Liver (tissue), 9 donors: ENCODE results near the gene ENG. TPM values are rescaled to one million over a fixed set of nuclear protein-coding genes. Genes with fewer than 3 reads are reported as not detected.

Experiments used
- DNase-seq: peaks from one replicate; pipeline ENCODE4 v3.0.0-alpha.2; 2017; ENCODE audit warnings: low spot score
- H3K27ac ChIP-seq, 2 donors: one replicate each; pipeline ENCODE4 v1.7.0; 2013; ENCODE audit warnings: inconsistent platforms in 2 of 2, low read length in 2 of 2, control low read depth in 1 of 2, low read depth in 1 of 2, mild to moderate bottlenecking in 1 of 2
- H3K27me3 ChIP-seq, 4 donors: one replicate each; pipeline versions ENCODE4 v1.6.1 to v1.7.0; 2013; ENCODE audit warnings: low read length in 3 of 4, inconsistent platforms in 1 of 4, mild to moderate bottlenecking in 1 of 4, moderate library complexity in 1 of 4; ENCODE audit not compliant: control insufficient read depth in 4 of 4, insufficient read depth in 4 of 4
- H3K36me3 ChIP-seq, 4 donors: one replicate each; pipeline versions ENCODE4 v1.6.1 to v1.7.0; 2013; ENCODE audit warnings: low read length in 3 of 4, mild to moderate bottlenecking in 3 of 4, low read depth in 1 of 4, moderate library complexity in 1 of 4; ENCODE audit not compliant: control insufficient read depth in 4 of 4, insufficient read depth in 3 of 4
- H3K4me1 ChIP-seq, 4 donors: one replicate each; pipeline versions ENCODE4 v1.6.1 to v1.7.0; 2013; ENCODE audit warnings: low read length in 3 of 4, mild to moderate bottlenecking in 3 of 4, moderate library complexity in 1 of 4; ENCODE audit not compliant: control insufficient read depth in 4 of 4, insufficient read depth in 4 of 4
- H3K4me3 ChIP-seq, 3 donors: one replicate each; pipeline versions ENCODE4 v1.6.1 to v1.7.0; 2013; ENCODE audit warnings: low read length in 3 of 3, control low read depth in 1 of 3, low read depth in 1 of 3, mild to moderate bottlenecking in 1 of 3
- H3K9ac ChIP-seq, 2 donors: one replicate each; pipeline ENCODE4 v1.7.0; 2013; ENCODE audit warnings: low read length in 2 of 2, mild to moderate bottlenecking in 2 of 2, moderate library complexity in 2 of 2, control low read depth in 1 of 2, low read depth in 1 of 2
- H3K9me3 ChIP-seq, 4 donors: one replicate each; pipeline versions ENCODE4 v1.6.1 to v1.7.0; 2013; ENCODE audit warnings: low read length in 3 of 4; ENCODE audit not compliant: control insufficient read depth in 4 of 4
- CTCF ChIP-seq: fragments of 150-350 bp; IDR thresholded peaks from 2 replicates; pipeline ENCODE4 v1.5.1; 2017; ENCODE audit warnings: improper control_type of control experiment, low read depth, low read length; ENCODE audit not compliant: missing input control
- EGR1 ChIP-seq, 2 donors: IDR thresholded peaks; 2 replicates each; pipeline ENCODE4 v1.6.1; 2016 to 2018; ENCODE audit warnings: antibody characterized with exemption in 2 of 2, low read depth in 2 of 2
- FOXA1 ChIP-seq: IDR thresholded peaks from 2 replicates; pipeline ENCODE4 v1.6.1; 2016; ENCODE audit warnings: antibody characterized with exemption
- FOXA2 ChIP-seq: IDR thresholded peaks from 2 replicates; pipeline ENCODE4 v1.6.1; 2016; ENCODE audit warnings: antibody characterized with exemption
- GABPA ChIP-seq, 2 donors: IDR thresholded peaks in 1 of 2; conservative IDR thresholded peaks in 1 of 2; 2 replicates each; pipeline ENCODE4 v1.6.1; 2016; ENCODE audit warnings: antibody characterized with exemption in 2 of 2, mild to moderate bottlenecking in 1 of 2, moderate library complexity in 1 of 2
- HNF4A ChIP-seq, 2 donors: conservative IDR thresholded peaks; 2 replicates each; pipeline ENCODE4 v1.6.1; 2016; ENCODE audit warnings: antibody characterized with exemption in 2 of 2, mild to moderate bottlenecking in 2 of 2
- HNF4G ChIP-seq: IDR thresholded peaks from 2 replicates; pipeline ENCODE4 v1.6.1; 2016; ENCODE audit warnings: antibody characterized with exemption
- JUND ChIP-seq, 2 donors: IDR thresholded peaks; 2 replicates each; pipeline ENCODE4 v1.6.1; 2016; ENCODE audit warnings: antibody characterized with exemption in 2 of 2
- MAX ChIP-seq: IDR thresholded peaks from 2 replicates; pipeline ENCODE4 v1.6.1; 2016; ENCODE audit warnings: antibody characterized with exemption
- RAD21 ChIP-seq, 2 donors: IDR thresholded peaks; 2 replicates each; pipeline ENCODE4 v1.6.1; 2016; ENCODE audit warnings: antibody characterized with exemption in 2 of 2, mild to moderate bottlenecking in 2 of 2
- RXRA ChIP-seq, 2 donors: IDR thresholded peaks; 2 replicates each; pipeline ENCODE4 v1.6.1; 2017 to 2018; ENCODE audit warnings: antibody characterized with exemption in 2 of 2, mild to moderate bottlenecking in 1 of 2
- SP1 ChIP-seq: IDR thresholded peaks from 2 replicates; pipeline ENCODE4 v1.6.1; 2018; ENCODE audit warnings: antibody characterized with exemption, mild to moderate bottlenecking
- TAF1 ChIP-seq: conservative IDR thresholded peaks from 2 replicates; pipeline ENCODE4 v1.6.1; 2016; ENCODE audit warnings: antibody characterized with exemption, mild to moderate bottlenecking
- WGBS: extraction: QIAGEN DNeasy Blood & Tissue Kit; methylation state at CpG from one replicate; pipeline ENCODE4 v1.1.7; 2013; 5-methylcytosine and 5-hydroxymethylcytosine counted together
- polyA plus RNA-seq, 2 donors: library from polyadenylated mRNA; stranded (reverse) in 1 of 2; unstranded in 1 of 2; fragments of 200-250 nt in 1 of 2; fragments of >200 nt in 1 of 2; fragmentation: Nextera tagmentation in 1 of 2; extraction: Ambion mirVana in 1 of 2; gene quantifications; one replicate each; pipeline versions ENCODE4 v1.2.1 to v1.2.3, GENCODE V29; 2013 to 2015
- total RNA-seq, 2 donors: library from RNA; depleted of rRNA; stranded (reverse); fragments of >200 nt; gene quantifications; one replicate each; pipeline ENCODE4 v1.2.3, GENCODE V29; 2014
- TF ChIP-seq, protein P1 (sequence below): IDR thresholded peaks from 2 replicates; pipeline ENCODE4 v1.6.1; 2016; ENCODE audit warnings: antibody characterized with exemption
- TF ChIP-seq, protein P2 (sequence below): IDR thresholded peaks from 2 replicates; pipeline ENCODE4 v1.6.1; 2016; ENCODE audit warnings: antibody characterized with exemption, mild to moderate bottlenecking
- donor health status: healthy.
- donor health status: healthy.
- donor health status: healthy.
- donor health status: healthy.
- donor health status: healthy.

The ENG gene
- total and polyA plus RNA-seq, 4 donors: 12.8 to 91.3 (median 24.2) TPM

DNA sequence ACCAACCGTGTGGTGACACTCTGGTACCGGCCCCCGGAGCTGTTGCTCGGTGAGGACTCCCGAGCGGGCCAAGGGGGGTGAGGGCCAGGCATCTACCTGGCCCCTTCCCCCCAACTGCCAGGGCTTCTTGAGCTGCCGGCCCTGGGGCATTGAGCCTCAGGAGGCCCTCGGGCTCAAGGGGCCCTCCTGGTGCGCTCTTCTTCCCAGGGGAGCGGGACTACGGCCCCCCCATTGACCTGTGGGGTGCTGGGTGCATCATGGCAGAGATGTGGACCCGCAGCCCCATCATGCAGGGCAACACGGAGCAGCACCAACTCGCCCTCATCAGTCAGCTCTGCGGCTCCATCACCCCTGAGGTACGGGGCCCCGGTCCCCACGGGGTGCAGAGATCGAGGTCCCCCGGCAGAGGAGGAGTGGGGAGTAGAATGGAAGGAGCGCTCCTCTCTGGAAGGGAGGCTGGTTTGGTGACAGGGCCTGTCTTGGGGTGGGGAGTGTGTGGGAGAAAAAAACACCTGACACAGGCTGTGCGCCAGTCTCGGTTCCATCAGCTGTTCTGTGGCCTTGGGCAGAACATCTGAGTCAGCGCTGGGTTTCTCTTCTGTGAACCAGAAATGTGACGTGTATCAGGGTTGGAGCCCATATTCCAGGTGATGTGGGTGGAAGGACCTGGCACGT, 66.0 kb downstream of the ENG start:
- peaks cover 20 to 68% (median 56%) of the 10 kb centered on the region in 4 donors for H3K4me1 ChIP-seq
- H3K9ac ChIP-seq: peak overlapping the region in 1 of 2 donors; percentile 59
- TF ChIP-seq, protein P1, sequence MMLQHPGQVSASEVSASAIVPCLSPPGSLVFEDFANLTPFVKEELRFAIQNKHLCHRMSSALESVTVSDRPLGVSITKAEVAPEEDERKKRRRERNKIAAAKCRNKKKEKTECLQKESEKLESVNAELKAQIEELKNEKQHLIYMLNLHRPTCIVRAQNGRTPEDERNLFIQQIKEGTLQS: no peak
- TF ChIP-seq TAF1 (no peak), FOXA1 (no peak), JUND (IDR thresholded peaks at IDR 0.05) (peak in 1 of 2 donors; percentile 60), RXRA (IDR thresholded peaks at IDR 0.05) (no peak), MAX (no peak), CTCF (no peak), GABPA (IDR thresholded peaks at IDR 0.05 in 1 of 2, conservative IDR thresholded peaks at IDR 0.05 in 1 of 2) (no peak), SP1 (no peak), EGR1 (IDR thresholded peaks at IDR 0.05; ENCODE audit: low read depth in 2 of 2) (peak in 1 of 2 donors; percentile 18), HNF4G (no peak)
- TF ChIP-seq, protein P2, sequence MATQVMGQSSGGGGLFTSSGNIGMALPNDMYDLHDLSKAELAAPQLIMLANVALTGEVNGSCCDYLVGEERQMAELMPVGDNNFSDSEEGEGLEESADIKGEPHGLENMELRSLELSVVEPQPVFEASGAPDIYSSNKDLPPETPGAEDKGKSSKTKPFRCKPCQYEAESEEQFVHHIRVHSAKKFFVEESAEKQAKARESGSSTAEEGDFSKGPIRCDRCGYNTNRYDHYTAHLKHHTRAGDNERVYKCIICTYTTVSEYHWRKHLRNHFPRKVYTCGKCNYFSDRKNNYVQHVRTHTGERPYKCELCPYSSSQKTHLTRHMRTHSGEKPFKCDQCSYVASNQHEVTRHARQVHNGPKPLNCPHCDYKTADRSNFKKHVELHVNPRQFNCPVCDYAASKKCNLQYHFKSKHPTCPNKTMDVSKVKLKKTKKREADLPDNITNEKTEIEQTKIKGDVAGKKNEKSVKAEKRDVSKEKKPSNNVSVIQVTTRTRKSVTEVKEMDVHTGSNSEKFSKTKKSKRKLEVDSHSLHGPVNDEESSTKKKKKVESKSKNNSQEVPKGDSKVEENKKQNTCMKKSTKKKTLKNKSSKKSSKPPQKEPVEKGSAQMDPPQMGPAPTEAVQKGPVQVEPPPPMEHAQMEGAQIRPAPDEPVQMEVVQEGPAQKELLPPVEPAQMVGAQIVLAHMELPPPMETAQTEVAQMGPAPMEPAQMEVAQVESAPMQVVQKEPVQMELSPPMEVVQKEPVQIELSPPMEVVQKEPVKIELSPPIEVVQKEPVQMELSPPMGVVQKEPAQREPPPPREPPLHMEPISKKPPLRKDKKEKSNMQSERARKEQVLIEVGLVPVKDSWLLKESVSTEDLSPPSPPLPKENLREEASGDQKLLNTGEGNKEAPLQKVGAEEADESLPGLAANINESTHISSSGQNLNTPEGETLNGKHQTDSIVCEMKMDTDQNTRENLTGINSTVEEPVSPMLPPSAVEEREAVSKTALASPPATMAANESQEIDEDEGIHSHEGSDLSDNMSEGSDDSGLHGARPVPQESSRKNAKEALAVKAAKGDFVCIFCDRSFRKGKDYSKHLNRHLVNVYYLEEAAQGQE: no peak
- peaks cover 10 to 29% (median 25%) of the 10 kb centered on the region in 4 donors for H3K36me3 ChIP-seq
- no peak overlapping the region for H3K4me3 ChIP-seq
- H3K9me3 ChIP-seq: no peaks in the 10 kb centered on the region
- peak overlapping the region; percentile 68 to 86 for H3K27ac ChIP-seq
- DNase-seq: no peak
- 79% methylated on average over 26 of the region's 26 CpGs for WGBS
- no peaks in the 10 kb centered on the region for H3K27me3 ChIP-seq

DNA sequence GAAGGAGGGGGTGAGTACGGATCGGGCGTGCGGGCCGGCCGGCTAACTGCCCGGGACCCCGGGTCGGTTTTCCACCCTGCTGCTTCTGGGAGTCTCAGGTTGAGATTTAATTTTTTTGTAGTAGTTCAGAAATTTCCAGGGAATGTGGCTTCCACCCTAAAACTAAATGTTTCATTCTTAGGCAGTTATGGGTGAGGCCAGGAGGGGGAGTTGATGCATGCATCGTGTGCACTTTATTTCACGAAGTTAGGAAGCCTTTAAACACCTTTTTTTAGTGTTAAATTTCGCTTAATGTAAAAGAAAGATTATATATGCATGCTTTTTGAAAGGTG, 67.7 kb downstream of the ENG start:
- no peaks in the 10 kb centered on the region for H3K27me3 ChIP-seq
- WGBS: 2% methylated on average over 12 of the region's 12 CpGs
- TF ChIP-seq HNF4G: no peak
- TF ChIP-seq RAD21 (IDR thresholded peaks at IDR 0.05): peak; percentile 62 to 66
- TF ChIP-seq HNF4A (conservative IDR thresholded peaks at IDR 0.05): no peak
- TF ChIP-seq, protein P2: no peak
- no peak for TF ChIP-seq FOXA2
- TF ChIP-seq GABPA (IDR thresholded peaks at IDR 0.05 in 1 of 2, conservative IDR thresholded peaks at IDR 0.05 in 1 of 2): no peak
- no peak for TF ChIP-seq RXRA (IDR thresholded peaks at IDR 0.05)
- TF ChIP-seq CTCF: peak; percentile 49
- no peak for TF ChIP-seq TAF1
- TF ChIP-seq, protein P1: no peak
- TF ChIP-seq JUND (IDR thresholded peaks at IDR 0.05): no peak
- peaks cover 9 to 29% (median 25%) of the 10 kb centered on the region in 4 donors for H3K36me3 ChIP-seq
- no peak for DNase-seq
- H3K9me3 ChIP-seq: no peaks in the 10 kb centered on the region
- peak overlapping the region; percentile 57 to 89 (median 89) for H3K4me3 ChIP-seq
- peak overlapping the region; percentile 75 to 79 for H3K9ac ChIP-seq
- peaks cover 12 to 59% (median 47%) of the 10 kb centered on the region in 4 donors for H3K4me1 ChIP-seq
- H3K27ac ChIP-seq: peak overlapping the region; percentile 86 to 89
